Heart right ventricle (tissue), 16 donors: ENCODE data around the gene PLD2. TPM values are rescaled to one million over a fixed set of nuclear protein-coding genes. Genes with fewer than 3 reads are reported as not detected.

ENCODE experiments used
- ATAC-seq, 8 donors: fragments of 200-7000 bp; cut with Tn5 transposase; one replicate each; pipeline ENCODE4 v1.9.1; 2020; ENCODE audit warnings: mild to moderate bottlenecking in 8 of 8, moderate library complexity in 8 of 8, moderate number of reproducible peaks in 1 of 8
- DNase-seq, 2 donors: peaks; one replicate each; pipeline ENCODE4 v3.0.0-alpha.2; 2020
- H3K27ac ChIP-seq, 10 donors: fragments of 200-600 bp; sonication (generic) in 2 of 10; one replicate each; pipeline versions ENCODE4 v1.5.0 to v1.8.0; 2020 to 2022; ENCODE audit warnings: mild to moderate bottlenecking in 3 of 10
- H3K27me3 ChIP-seq, 7 donors: fragments of 200-600 bp; one replicate each; pipeline ENCODE4 v1.8.0; 2021 to 2022; ENCODE audit warnings: mild to moderate bottlenecking in 2 of 7
- H3K36me3 ChIP-seq, 9 donors: fragments of 200-600 bp; sonication (generic) in 1 of 9; one replicate each; pipeline versions ENCODE4 v1.5.0 to v1.8.0; 2020 to 2022; ENCODE audit warnings: mild to moderate bottlenecking in 2 of 9
- H3K4me1 ChIP-seq, 9 donors: fragments of 200-600 bp; sonication (generic) in 1 of 9; one replicate each; pipeline versions ENCODE4 v1.5.0 to v1.8.0; 2020 to 2022; ENCODE audit warnings: mild to moderate bottlenecking in 4 of 9
- H3K4me3 ChIP-seq, 10 donors: fragments of 200-600 bp; sonication (generic) in 2 of 10; one replicate each; pipeline versions ENCODE4 v1.5.0 to v1.8.0; 2020 to 2022; ENCODE audit warnings: mild to moderate bottlenecking in 7 of 10, moderate library complexity in 2 of 10
- H3K9me3 ChIP-seq, 11 donors: fragments of 200-600 bp in 10 of 11; sonication (generic) in 2 of 11; one replicate each; pipeline versions ENCODE4 v1.5.0 to v1.8.0; 2013 to 2022; ENCODE audit warnings: mild to moderate bottlenecking in 2 of 11, control low read depth in 1 of 11, moderate library complexity in 1 of 11
- CTCF ChIP-seq, 9 donors: fragments of 200-600 bp; sonication (generic) in 2 of 9; IDR thresholded peaks; one replicate each; pipeline versions ENCODE4 v1.5.0 to v1.8.0; 2021 to 2022; ENCODE audit warnings: antibody characterized with exemption in 9 of 9, mild to moderate bottlenecking in 5 of 9, moderate library complexity in 1 of 9
- WGBS, 2 donors: extraction: QIAGEN DNeasy Blood & Tissue Kit; methylation state at CpG; one replicate each; pipeline ENCODE4 v1.1.7; 2013; ENCODE audit warnings: inconsistent platforms in 1 of 2; 5-methylcytosine and 5-hydroxymethylcytosine counted together
- intact Hi-C, 10 donors: fragments of 100-400 bp; cut with DNase I; formaldehyde crosslinking; loops; one replicate each; pipeline versions ENCODE4 v1.11.1 to v1.14.2; 2022
- polyA plus RNA-seq, 2 donors: library from polyadenylated mRNA; stranded (reverse); fragments of 200-250 nt; gene quantifications; one replicate each; pipeline ENCODE4 v1.2.3, GENCODE V29; 2013
- total RNA-seq, 10 donors: library from RNA; stranded (reverse); fragmentation: NEBNext Ultra II Directional in 3 of 10; extraction: Animal tissue kit (Norgen Biotek cat#: 25700) in 3 of 10; gene quantifications; one replicate each; pipeline versions ENCODE4 v1.2.1 to v1.2.4, GENCODE V29; 2021 to 2023
- donor health status: Arrhythmogenic right ventricular cardiomyopathy.
- donor health status: ischemic (EF 13 %, LVEDD 7.1; RV severe dilation, severe dysfunction).
- donor health status: healthy with polysubstance abuse.
- donor health status: DM: no; HTN: yes; CAD: no.
- donor health status: DM: no; HTN: no; CAD: no.
- donor health status: ischemic (EF 25% LVEDD 6.9; RV normal size, moderate dysfunction).
- donor health status: ischemic (EF 25% LVEDD 5.7; RV mildly dilated, moderate dysfunction).
- donor health status: healthy.
- donor health status: DM: yes; HTN: yes; CAD: no.
- donor health status: Ischemic cardiomyopathy.
- donor health status: ischemic (EF 35%, LVEDD 5.7; RV mildly dilated, moderate dysfunction).
- donor health status: nonischemic (EF 11% LVEDD 7.7; RV severe dilation, severe dysfunction).
- donor health status: DM: yes; HTN: yes; CAD: no.
- donor health status: PGD.
- donor health status: ischemic (EF 29% LVEDD 5.4; RV normal size, mild dysfunction).
- donor health status: nonischemic (EF 23%, LVEDD 6.1; RV moderate dilation, normal function).

PLD2 gene
- total and polyA plus RNA-seq, 12 donors = 5.6 to 20.7 (median 10.4) TPM

GRCh38 chr17:4788159-4788806 lies 18.7 kb upstream of the PLD2 start:
- Histone ChIP-seq H3K9me3 (no peaks in the 10 kb centered on the region), H3K27me3 (peaks cover 0 to 58% (median 26%) of the 10 kb centered on the region in 7 donors), H3K4me1 (peaks cover 16 to 50% (median 44%) of the 10 kb centered on the region in 9 donors), H3K36me3 (no peaks in the 10 kb centered on the region), H3K4me3 (peak overlapping the region in 2 of 10 donors; percentile 78 to 81), H3K27ac (peak overlapping the region in 2 of 10 donors; percentile 92 to 98)
- intact Hi-C loops = loop anchor here (2.0 to 10.0 kb wide), 8 partner anchors 46 to 114 kb away; partner anchors contain the start of genes MED11 (in 6 of the 10), ARRB2 (in 2 of the 10), CXCL16 (in 2 of the 10) and ZMYND15 (in 2 of the 10)
- ATAC-seq (no peak), DNase-seq (no peak)
- TF ChIP-seq CTCF (IDR thresholded peaks at IDR 0.05) = no peak
- 82 to 86% methylated on average over 14 of the region's 14 CpGs for WGBS, 2 donors

- intact Hi-C loops = loop anchor here (2.0 to 10.0 kb wide), 8 partner anchors 47 to 113 kb away; partner anchors contain the start of genes MED11 (in 6 of the 10), ARRB2 (in 2 of the 10), CXCL16 (in 2 of the 10) and ZMYND15 (in 2 of the 10)
Observed at GRCh38 chr17:4788807-4789700, 17.9 kb upstream of the PLD2 start, which contains the start of gene GLTPD2. GLTPD2 (plus strand) TSS chr17:4788964; CDS start chr17:4789012, 48 bp downstream.

GRCh38 chr17:4789701-4789950 lies 17.3 kb upstream of the PLD2 start:
- no peaks in the 10 kb centered on the region for H3K36me3 ChIP-seq
- peaks cover 16 to 50% (median 44%) of the 10 kb centered on the region in 9 donors for H3K4me1 ChIP-seq
- 1 to 2% methylated on average over 12 to 25 of the region's 25 CpGs for WGBS, 2 donors
- H3K27me3 ChIP-seq = peaks cover 0 to 44% (median 13%) of the 10 kb centered on the region in 7 donors
- TF ChIP-seq CTCF (IDR thresholded peaks at IDR 0.05) = no peak
- no peaks in the 10 kb centered on the region for H3K9me3 ChIP-seq
- peak overlapping the region; percentile 19 to 91 (median 74) for H3K4me3 ChIP-seq
- ATAC-seq (no peak), DNase-seq (no peak)
- peak overlapping the region; percentile 92 to 99 (median 97) for H3K27ac ChIP-seq
- intact Hi-C loops = loop anchor here (2.0 to 10.0 kb wide), 8 partner anchors 47 to 113 kb away; partner anchors contain the start of genes MED11 (in 6 of the 10), ARRB2 (in 2 of the 10), CXCL16 (in 2 of the 10) and ZMYND15 (in 2 of the 10)

More at GRCh38 chr17:4788807-4789700, 17.9 kb upstream of the PLD2 start, which contains the start of gene GLTPD2:
- H3K27ac ChIP-seq = peak within 1 kb of the TSS; percentile 92 to 99 (median 97)
- peak within 1 kb of the TSS; percentile 19 to 91 (median 74) for H3K4me3 ChIP-seq
- DNase-seq (no peak), ATAC-seq (peak in 3 of 8 donors; percentile 0 to 3 (median 1))
- no peaks in the 10 kb centered on the region for H3K36me3 ChIP-seq
- H3K27me3 ChIP-seq = peaks cover 0 to 50% (median 19%) of the 10 kb centered on the region in 7 donors
- no peaks in the 10 kb centered on the region for H3K9me3 ChIP-seq
- H3K4me1 ChIP-seq = peaks cover 16 to 50% (median 44%) of the 10 kb centered on the region in 9 donors
- 30 to 42% methylated on average over 62 of the region's 62 CpGs for WGBS, 2 donors
- no peak for TF ChIP-seq CTCF (IDR thresholded peaks at IDR 0.05)
